WTC11 (cell line): Measurements from ENCODE around the gene FAM240A. TPM values are rescaled to one million over a fixed set of nuclear protein-coding genes. Genes with fewer than 3 reads are reported as not detected.

Source experiments
- ATAC-seq: fragments of 200-7000 bp; cut with Tn5 transposase; 2 replicates; pipeline ENCODE4 v1.10.0; 2021; ENCODE audit warnings: mild to moderate bottlenecking, moderate library complexity
- CTCF ChIA-PET: fragments of 300-600 bp; sonication (Branson Sonifier 250); formaldehyde crosslinking; loops from one replicate; lab custom pipeline; 2021; ENCODE audit warnings: antibody characterized with exemption; lab: Charles Lee
- POLR2A ChIA-PET: fragments of 350-600 bp; sonication (Branson Sonifier 250); formaldehyde crosslinking; loops from one replicate; lab custom pipeline; 2021; ENCODE audit warnings: antibody characterized with exemption; lab: Charles Lee
- DNase-seq: peaks from one replicate; pipeline ENCODE4 v3.0.0; 2021; ENCODE audit warnings: low spot score
- H3K27ac Mint-ChIP-seq: 2 replicates; pipeline ENCODE4 v1.8.0; 2021; ENCODE audit warnings: mixed read lengths
- H3K27me3 Mint-ChIP-seq: 2 replicates; pipeline ENCODE4 v1.8.0; 2021; ENCODE audit warnings: low read depth, mild to moderate bottlenecking, moderate library complexity, mixed read lengths
- H3K36me3 Mint-ChIP-seq: 2 replicates; pipeline ENCODE4 v1.8.0; 2021; ENCODE audit warnings: mixed read lengths
- H3K4me1 Mint-ChIP-seq: 2 replicates; pipeline ENCODE4 v1.8.0; 2022; ENCODE audit warnings: mixed read lengths
- H3K4me3 Mint-ChIP-seq: 2 replicates; pipeline ENCODE4 v1.8.0; 2021; ENCODE audit warnings: mild to moderate bottlenecking, moderate library complexity, mixed read lengths
- H3K9me3 Mint-ChIP-seq: 2 replicates; pipeline ENCODE4 v1.8.0; 2021; ENCODE audit warnings: mixed read lengths
- ATF2 ChIP-seq: sonication (generic); formaldehyde crosslinking; IDR thresholded peaks from 2 replicates; pipeline ENCODE4 v1.8.1; 2022; ENCODE audit warnings: low read depth, missing genetic modification reagents, borderline replicate concordance
- CBFB ChIP-seq: sonication (generic); formaldehyde crosslinking; IDR thresholded peaks from 2 replicates; pipeline ENCODE4 v1.8.1; 2022; ENCODE audit warnings: mild to moderate bottlenecking, low read depth, missing genetic modification reagents
- E2F5 ChIP-seq: sonication (generic); formaldehyde crosslinking; IDR thresholded peaks from 2 replicates; pipeline ENCODE4 v1.8.1; 2022; ENCODE audit warnings: mild to moderate bottlenecking, moderate library complexity, missing genetic modification reagents
- ETV6 ChIP-seq: sonication (generic); formaldehyde crosslinking; IDR thresholded peaks from 2 replicates; pipeline ENCODE4 v1.8.1; 2022; ENCODE audit warnings: mild to moderate bottlenecking, missing genetic modification reagents
- FOXP1 ChIP-seq: sonication (generic); formaldehyde crosslinking; IDR thresholded peaks from 2 replicates; pipeline ENCODE4 v1.8.0; 2022; ENCODE audit warnings: missing genetic modification reagents, mild to moderate bottlenecking, moderate library complexity, borderline replicate concordance
- HMGA2 ChIP-seq: fragments of 250-450 bp; sonication (Bioruptor Pico); IDR thresholded peaks from 2 replicates; pipeline ENCODE4 v1.4.0; 2021; ENCODE audit warnings: mild to moderate bottlenecking, moderate library complexity
- IRF2 ChIP-seq: sonication (generic); formaldehyde crosslinking; IDR thresholded peaks from 2 replicates; pipeline ENCODE4 v1.8.0; 2022; ENCODE audit warnings: low read depth, missing genetic modification reagents, borderline replicate concordance
- JAZF1 ChIP-seq: fragments of 250-450 bp; sonication (Bioruptor Pico); IDR thresholded peaks from 2 replicates; pipeline ENCODE4 v1.9.0; 2021; ENCODE audit warnings: moderate library complexity, mild to moderate bottlenecking, inconsistent platforms
- MLX ChIP-seq: sonication (generic); formaldehyde crosslinking; IDR thresholded peaks from 2 replicates; pipeline ENCODE4 v1.8.1; 2023; ENCODE audit warnings: mild to moderate bottlenecking, missing genetic modification reagents, moderate library complexity
- NFYB ChIP-seq: sonication (generic); formaldehyde crosslinking; conservative IDR thresholded peaks from 2 replicates; pipeline ENCODE4 v1.8.0; 2022; ENCODE audit warnings: low read depth, missing genetic modification reagents
- RELA ChIP-seq: sonication (generic); formaldehyde crosslinking; IDR thresholded peaks from 2 replicates; pipeline ENCODE4 v1.8.1; 2022; ENCODE audit warnings: missing genetic modification reagents, mild to moderate bottlenecking, borderline replicate concordance
- SMAD4 ChIP-seq: sonication (generic); formaldehyde crosslinking; IDR thresholded peaks from 2 replicates; pipeline ENCODE4 v1.8.0; 2022; ENCODE audit warnings: mild to moderate bottlenecking, missing genetic modification reagents
- ZNF232 ChIP-seq: sonication (generic); formaldehyde crosslinking; IDR thresholded peaks from 2 replicates; pipeline ENCODE4 v1.8.0; 2022; ENCODE audit warnings: mild to moderate bottlenecking, missing genetic modification reagents
- ZNF263 ChIP-seq: sonication (generic); formaldehyde crosslinking; IDR thresholded peaks from 2 replicates; pipeline ENCODE4 v1.8.1; 2022; ENCODE audit warnings: low read depth, mild to moderate bottlenecking, moderate library complexity, missing genetic modification reagents
- ZNF281 ChIP-seq: sonication (generic); formaldehyde crosslinking; IDR thresholded peaks from 2 replicates; pipeline ENCODE4 v1.8.0; 2023; ENCODE audit warnings: mild to moderate bottlenecking, missing genetic modification reagents
- ZNF317 ChIP-seq: sonication (generic); formaldehyde crosslinking; IDR thresholded peaks from 2 replicates; pipeline ENCODE4 v1.8.1; 2023; ENCODE audit warnings: low read depth, mild to moderate bottlenecking, moderate library complexity, missing genetic modification reagents, borderline replicate concordance
- ZNF416 ChIP-seq: fragments of 250-450 bp; sonication (Bioruptor Pico); IDR thresholded peaks from 2 replicates; pipeline ENCODE4 v1.9.0; 2021; ENCODE audit warnings: mild to moderate bottlenecking, inconsistent platforms
- ZNF423 ChIP-seq: fragments of 250-450 bp; sonication (Bioruptor Pico); IDR thresholded peaks from 2 replicates; pipeline ENCODE4 v2.1.2; 2022; ENCODE audit warnings: mild to moderate bottlenecking, moderate library complexity
- ZNF671 ChIP-seq: fragments of 250-450 bp; sonication (Bioruptor Pico); IDR thresholded peaks from 2 replicates; pipeline ENCODE4 v1.8.0; 2021; ENCODE audit warnings: mild to moderate bottlenecking
- total RNA-seq: library from RNA; stranded (reverse); gene quantifications from 3 replicates; pipeline ENCODE4 v1.2.3, GENCODE V29; 2021

Gene FAM240A
- total RNA-seq, 1 experiment from 2014 or later, result 0.13 TPM

GRCh38 chr3:46655271-46655670 is 42.9 kb downstream of the FAM240A start:
- Mint-ChIP-seq H3K9me3 (peaks cover 35% of the 10 kb centered on the region), H3K4me3 (no peak overlapping the region), H3K4me1 (peaks cover 39% of the 10 kb centered on the region), H3K27me3 (no peaks in the 10 kb centered on the region), H3K36me3 (peaks cover 12% of the 10 kb centered on the region), H3K27ac (no peak overlapping the region)
- DNase-seq (no peak), ATAC-seq (no peak)
- TF ChIP-seq CBFB (CRISPR knock-in tag), result no peak
- no peak for TF ChIP-seq RELA
- TF ChIP-seq SMAD4 (CRISPR knock-in tag), result no peak
- no peak for TF ChIP-seq ZNF281 (CRISPR knock-in tag)
- no peak for TF ChIP-seq ZNF671
- TF ChIP-seq JAZF1 (CRISPR knock-in tag), result no peak
- no peak for TF ChIP-seq IRF2 (CRISPR knock-in tag)
- TF ChIP-seq ZNF232 (CRISPR knock-in tag), result no peak
- no peak for TF ChIP-seq FOXP1 (CRISPR knock-in tag)
- CTCF ChIA-PET, result no interaction called here
- POLR2A ChIA-PET, result no interaction called here

- no peak overlapping the region for H3K4me3 Mint-ChIP-seq
- POLR2A ChIA-PET, result no interaction called here
- no peak for DNase-seq
- TF ChIP-seq HMGA2 (CRISPR knock-in tag), result no peak
- TF ChIP-seq IRF2 (CRISPR knock-in tag), result no peak
- TF ChIP-seq ZNF423 (CRISPR knock-in tag), result peak; percentile 36; the same call in 1 of the 2 replicates
- no peak for TF ChIP-seq ZNF263 (CRISPR knock-in tag)
- no peak for TF ChIP-seq ETV6 (CRISPR knock-in tag)
- no peak for TF ChIP-seq ZNF416 (CRISPR knock-in tag)
- ATAC-seq, result no peak
- H3K36me3 Mint-ChIP-seq, result peaks cover 6% of the 10 kb centered on the region
- H3K4me1 Mint-ChIP-seq, result peaks cover 56% of the 10 kb centered on the region
- no peak overlapping the region for H3K27ac Mint-ChIP-seq
- peaks cover 18% of the 10 kb centered on the region for H3K9me3 Mint-ChIP-seq
- CTCF ChIA-PET, result interaction anchor here (0.6 to 1.6 kb wide), 4 partner anchors 17 to 224 kb away, joined by 3 to 5 read pairs (median 4); no protein-coding TSS in a partner anchor
- H3K27me3 Mint-ChIP-seq, result no peaks in the 10 kb centered on the region; the same call in 1 of the 2 replicates
Measured at GRCh38 chr3:46656778-46657556, 44.6 kb downstream of the FAM240A start.

- H3K27ac Mint-ChIP-seq, result no peak overlapping the region
- H3K9me3 Mint-ChIP-seq, result peaks cover 5% of the 10 kb centered on the region; the same call in 1 of the 2 replicates
- no peaks in the 10 kb centered on the region; the same call in 1 of the 2 replicates for H3K27me3 Mint-ChIP-seq
- TF ChIP-seq IRF2 (CRISPR knock-in tag), result no peak
- ChIA-PET POLR2A (interaction anchor here (0.7 kb wide), 1 partner anchor 243 kb away, joined by 3 read pairs; no protein-coding TSS in a partner anchor), CTCF (interaction anchor here (0.7 to 4.0 kb wide), 6 partner anchors 28 to 209 kb away, joined by 3 to 31 read pairs (median 4); partner anchors contain the start of gene PRSS50)
- no peaks in the 10 kb centered on the region for H3K36me3 Mint-ChIP-seq
- no peak for DNase-seq
- H3K4me1 Mint-ChIP-seq, result peaks cover 76% of the 10 kb centered on the region
- ATAC-seq, result peak; percentile 9
- H3K4me3 Mint-ChIP-seq, result no peak overlapping the region
Measured at GRCh38 chr3:46659285-46659684, 47.0 kb downstream of the FAM240A start.

- CTCF ChIA-PET, result interaction anchor here (1.4 to 5.5 kb wide), 5 partner anchors 30 to 210 kb away, joined by 3 to 33 read pairs (median 8); partner anchors contain the start of genes ALS2CL and PRSS50
- Mint-ChIP-seq H3K4me1 (peaks cover 73% of the 10 kb centered on the region), H3K27ac (no peak overlapping the region), H3K9me3 (0 out of 2 replicates have a peak, but pooled peaks cover 3% of the 10 kb centered on the region), H3K27me3 (no peaks in the 10 kb centered on the region; the same call in 1 of the 2 replicates), H3K36me3 (no peaks in the 10 kb centered on the region), H3K4me3 (no peak overlapping the region)
- ATAC-seq (no peak), DNase-seq (no peak)
- POLR2A ChIA-PET, result no interaction called here
- TF ChIP-seq NFYB (CRISPR knock-in tag) (no peak), MLX (CRISPR knock-in tag) (no peak), ZNF263 (CRISPR knock-in tag) (no peak), ZNF671 (no peak), E2F5 (CRISPR knock-in tag) (no peak), ZNF317 (CRISPR knock-in tag) (no peak), ATF2 (CRISPR knock-in tag) (no peak)
Measured at GRCh38 chr3:46660003-46660402, 47.7 kb downstream of the FAM240A start.
